ENCODE measurements around the gene SLC25A20.

DNA sequence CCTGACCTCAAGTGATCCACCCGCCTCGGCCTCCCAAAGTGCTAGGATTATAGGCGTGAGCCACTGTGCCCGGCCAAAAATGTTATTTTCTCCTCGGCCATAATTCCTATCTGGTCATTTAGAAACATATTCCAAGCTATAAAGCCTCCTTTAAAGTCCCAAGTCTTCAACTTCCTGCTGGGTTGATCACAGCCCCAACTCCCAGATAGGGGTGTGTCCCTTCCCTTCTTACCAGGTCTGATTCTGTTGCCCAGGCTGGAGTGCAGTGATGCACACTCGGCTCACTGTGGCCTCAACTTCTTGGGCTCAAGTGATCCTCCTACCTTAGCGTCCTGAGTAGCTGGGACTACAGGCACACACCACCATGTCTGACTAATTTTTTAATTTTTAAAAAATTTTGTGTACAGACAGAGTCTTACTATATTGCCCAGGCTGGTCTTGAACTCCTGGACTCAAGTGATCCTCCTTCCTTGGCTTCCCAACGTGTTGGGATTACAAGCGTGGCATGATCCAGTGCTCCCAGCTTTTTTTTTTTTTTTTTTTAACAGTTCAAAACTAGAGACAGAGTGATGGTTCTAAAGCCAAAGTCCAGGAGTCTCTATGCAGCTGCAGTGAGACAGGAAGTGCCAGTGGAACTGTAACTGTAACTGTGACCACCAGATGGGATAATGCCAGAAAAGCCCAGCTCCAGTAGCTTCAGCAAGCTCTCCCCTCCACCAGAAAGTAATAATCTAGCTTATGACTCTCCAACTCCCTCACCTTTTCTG is 42.8 kb downstream of the SLC25A20 start:
- TF ChIP-seq, protein P1, sequence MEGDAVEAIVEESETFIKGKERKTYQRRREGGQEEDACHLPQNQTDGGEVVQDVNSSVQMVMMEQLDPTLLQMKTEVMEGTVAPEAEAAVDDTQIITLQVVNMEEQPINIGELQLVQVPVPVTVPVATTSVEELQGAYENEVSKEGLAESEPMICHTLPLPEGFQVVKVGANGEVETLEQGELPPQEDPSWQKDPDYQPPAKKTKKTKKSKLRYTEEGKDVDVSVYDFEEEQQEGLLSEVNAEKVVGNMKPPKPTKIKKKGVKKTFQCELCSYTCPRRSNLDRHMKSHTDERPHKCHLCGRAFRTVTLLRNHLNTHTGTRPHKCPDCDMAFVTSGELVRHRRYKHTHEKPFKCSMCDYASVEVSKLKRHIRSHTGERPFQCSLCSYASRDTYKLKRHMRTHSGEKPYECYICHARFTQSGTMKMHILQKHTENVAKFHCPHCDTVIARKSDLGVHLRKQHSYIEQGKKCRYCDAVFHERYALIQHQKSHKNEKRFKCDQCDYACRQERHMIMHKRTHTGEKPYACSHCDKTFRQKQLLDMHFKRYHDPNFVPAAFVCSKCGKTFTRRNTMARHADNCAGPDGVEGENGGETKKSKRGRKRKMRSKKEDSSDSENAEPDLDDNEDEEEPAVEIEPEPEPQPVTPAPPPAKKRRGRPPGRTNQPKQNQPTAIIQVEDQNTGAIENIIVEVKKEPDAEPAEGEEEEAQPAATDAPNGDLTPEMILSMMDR (IDR thresholded peaks at IDR 0.05): no peak
- TF ChIP-seq POLR2AphosphoS5 (IDR thresholded peaks at IDR 0.05): no peak
- TF ChIP-seq POLR2A (IDR thresholded peaks at IDR 0.05): no peak
